Mucosa of stomach (tissue), 1 donor: ENCODE data around the gene G6PD.

Experiments used
- H3K27me3 ChIP-seq: one replicate; pipeline ENCODE4 v1.7.0; 2013; ENCODE audit warnings: mild to moderate bottlenecking, low read length; ENCODE audit not compliant: control insufficient read depth, insufficient read depth
- H3K36me3 ChIP-seq: one replicate; pipeline ENCODE4 v1.7.0; 2013; ENCODE audit warnings: low read length; ENCODE audit not compliant: control insufficient read depth, insufficient read depth
- H3K4me1 ChIP-seq: one replicate; pipeline ENCODE4 v1.7.0; 2013; ENCODE audit warnings: mild to moderate bottlenecking, low read length; ENCODE audit not compliant: control insufficient read depth, insufficient read depth
- H3K4me3 ChIP-seq: one replicate; pipeline ENCODE4 v1.7.0; 2013; ENCODE audit warnings: low read length
- H3K9ac ChIP-seq: one replicate; pipeline ENCODE4 v1.7.0; 2013; ENCODE audit warnings: mild to moderate bottlenecking, low read length, moderate library complexity
- H3K9me3 ChIP-seq: one replicate; pipeline ENCODE4 v1.7.0; 2013; ENCODE audit warnings: mild to moderate bottlenecking, low read length, moderate library complexity; ENCODE audit not compliant: control insufficient read depth
- donor health status: Pancreatic carcinoma.

G6PD gene

DNA sequence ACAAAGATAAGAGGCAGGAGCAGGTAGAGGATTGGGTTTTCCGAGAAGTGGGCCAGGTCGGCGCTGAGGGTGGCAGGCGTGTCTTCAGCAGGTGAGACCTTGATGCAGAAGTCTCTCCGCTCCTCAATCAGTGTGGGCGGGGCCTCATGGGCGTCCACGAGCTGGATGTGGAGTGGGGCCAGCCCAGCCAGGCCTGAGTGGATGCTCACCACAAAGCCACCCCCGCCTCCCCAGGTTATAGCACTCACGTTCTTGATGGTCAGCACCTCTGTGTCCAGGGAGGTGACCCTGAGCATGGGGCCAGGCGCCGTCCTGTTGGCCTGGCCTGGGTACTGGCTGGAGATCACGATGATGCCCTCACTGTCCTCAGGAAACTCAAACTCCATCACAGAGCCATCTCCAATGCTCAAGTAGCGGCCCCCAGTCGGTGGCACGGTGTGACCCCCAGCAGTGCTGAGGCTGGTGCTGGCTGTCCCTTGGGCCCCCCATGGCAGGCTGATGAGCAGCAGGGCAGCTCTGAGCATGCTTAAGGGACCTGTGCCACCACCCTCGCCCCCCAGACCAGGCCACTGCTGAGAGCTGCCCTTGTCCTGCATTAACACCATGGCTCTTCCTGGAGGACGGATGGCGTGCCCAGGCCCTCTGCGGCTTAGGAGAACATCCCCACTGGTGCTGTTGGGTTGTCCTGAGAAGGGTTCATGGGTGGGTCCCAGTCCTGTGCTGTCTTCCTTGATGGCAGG is 58.1 kb downstream of the G6PD start:
- no peak overlapping the region for H3K4me3 ChIP-seq
- no peak overlapping the region for H3K9ac ChIP-seq
- peaks cover 24% of the 10 kb centered on the region for H3K4me1 ChIP-seq
- H3K36me3 ChIP-seq, result no peaks in the 10 kb centered on the region
- no peaks in the 10 kb centered on the region for H3K9me3 ChIP-seq
- no peaks in the 10 kb centered on the region for H3K27me3 ChIP-seq

DNA sequence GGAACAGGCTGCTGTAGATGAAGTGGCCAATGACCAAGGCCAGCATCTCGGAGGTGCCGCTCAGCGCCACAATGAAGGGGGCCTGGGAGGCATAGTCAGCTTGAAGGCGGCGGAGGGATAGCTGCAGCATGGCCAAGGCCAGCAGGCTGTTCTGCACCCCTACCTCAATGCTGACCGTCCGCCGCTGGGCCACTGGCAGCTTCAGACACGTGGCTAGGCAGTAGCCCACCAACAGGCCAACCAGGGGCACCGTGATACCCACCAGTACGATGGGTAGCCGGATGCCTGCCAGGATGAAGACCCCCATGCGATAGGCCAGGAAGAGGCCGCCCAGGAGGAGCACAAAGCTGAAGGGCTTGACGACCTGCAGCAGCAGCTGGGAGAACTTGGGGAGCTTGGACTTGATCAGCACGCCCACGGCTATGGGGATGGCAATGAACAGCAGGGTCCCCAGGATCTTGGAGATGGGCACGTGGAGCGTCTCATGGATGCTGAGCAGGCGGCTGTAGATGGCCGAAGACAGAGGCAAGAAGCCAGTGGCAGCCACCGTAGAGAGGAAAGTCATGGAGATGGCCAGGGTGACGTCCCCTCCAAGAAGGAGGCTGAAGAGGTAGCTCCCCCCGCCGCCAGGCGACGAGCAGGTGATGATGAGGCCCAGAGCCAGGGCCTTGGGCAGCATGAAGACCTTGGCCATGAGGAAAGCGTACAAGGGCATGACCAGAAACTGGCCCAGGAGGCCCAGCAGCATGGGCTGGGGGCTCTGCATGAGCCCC is 58.9 kb downstream of the G6PD start:
- Histone ChIP-seq H3K27me3 (no peaks in the 10 kb centered on the region), H3K36me3 (no peaks in the 10 kb centered on the region), H3K4me1 (peaks cover 24% of the 10 kb centered on the region), H3K4me3 (no peak overlapping the region), H3K9ac (no peak overlapping the region), H3K9me3 (no peaks in the 10 kb centered on the region)

DNA sequence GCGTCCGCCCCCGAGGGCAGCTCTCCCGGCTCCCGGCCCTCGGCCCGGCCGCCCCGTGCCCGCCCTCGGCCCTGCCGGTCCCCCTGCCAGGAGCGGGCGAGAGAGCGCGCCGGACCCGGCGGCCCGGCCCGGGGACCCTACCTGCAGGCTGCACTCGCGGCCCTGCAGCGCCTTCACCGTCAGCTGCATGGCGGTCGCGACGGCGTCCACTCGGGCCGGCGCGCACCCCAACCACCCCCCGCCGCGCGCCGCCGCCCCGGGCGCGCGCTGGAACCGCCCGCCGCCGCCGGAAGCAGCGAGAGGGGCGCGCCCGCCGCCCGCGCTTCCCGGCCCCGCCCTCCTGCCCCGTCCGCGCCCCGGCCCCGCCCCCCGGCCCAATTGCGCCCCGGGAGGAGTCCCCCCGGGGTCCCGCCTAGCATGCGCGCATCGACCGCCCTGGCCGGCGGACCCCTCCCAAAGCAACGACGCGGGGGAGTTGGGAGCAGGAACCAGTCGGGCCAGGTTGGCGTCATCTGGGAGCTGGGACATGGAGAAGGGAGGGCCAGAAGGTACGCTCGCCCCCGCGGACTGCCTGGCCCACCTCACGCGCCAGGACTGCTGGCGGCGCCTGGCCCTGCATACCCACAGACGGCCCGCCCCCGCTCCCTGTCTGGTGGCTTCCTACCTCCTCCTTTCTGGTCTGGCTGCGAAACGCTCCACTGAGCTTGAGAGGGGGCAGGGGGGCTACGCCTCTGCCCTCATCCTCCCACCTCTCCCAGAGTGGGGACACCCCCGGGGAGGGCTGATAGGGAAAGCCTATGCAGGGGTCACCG is 60.0 kb downstream of the G6PD start, which contains the start of gene UBL4A:
Gene UBL4A, minus strand, starts transcription at position 220 of the 812 bp plus-strand sequence. Its CDS starts 31 bp downstream, at position 189.
- no peaks in the 10 kb centered on the region for H3K36me3 ChIP-seq
- H3K9me3 ChIP-seq, result no peaks in the 10 kb centered on the region
- H3K27me3 ChIP-seq, result no peaks in the 10 kb centered on the region
- H3K4me3 ChIP-seq, result peak within 1 kb of the TSS; percentile 36
- peak within 1 kb of the TSS; percentile 59 for H3K9ac ChIP-seq
- H3K4me1 ChIP-seq, result peaks cover 24% of the 10 kb centered on the region

DNA sequence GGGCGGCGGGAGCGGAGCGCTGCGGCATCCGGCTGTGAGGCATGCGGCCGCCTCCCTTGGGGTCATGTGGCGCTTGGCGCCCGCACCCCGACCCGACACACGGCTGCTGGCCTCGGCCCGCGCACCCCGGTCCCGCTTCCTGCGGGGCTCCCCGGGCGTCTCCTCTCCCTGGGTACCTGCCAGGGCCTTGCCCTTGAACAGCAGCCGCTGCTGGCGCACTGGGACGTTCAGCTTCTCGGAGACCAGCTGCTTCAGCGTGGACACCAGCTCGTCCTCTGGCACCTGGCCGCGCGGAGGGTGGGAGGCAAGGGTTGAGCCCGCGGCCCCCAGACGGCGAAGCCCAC is 60.6 kb downstream of the G6PD start:
- H3K36me3 ChIP-seq, result no peaks in the 10 kb centered on the region
- no peaks in the 10 kb centered on the region for H3K27me3 ChIP-seq
- H3K9me3 ChIP-seq, result no peaks in the 10 kb centered on the region
- peak overlapping the region; percentile 36 for H3K4me3 ChIP-seq
- peak overlapping the region; percentile 59 for H3K9ac ChIP-seq
- H3K4me1 ChIP-seq, result peaks cover 24% of the 10 kb centered on the region

DNA sequence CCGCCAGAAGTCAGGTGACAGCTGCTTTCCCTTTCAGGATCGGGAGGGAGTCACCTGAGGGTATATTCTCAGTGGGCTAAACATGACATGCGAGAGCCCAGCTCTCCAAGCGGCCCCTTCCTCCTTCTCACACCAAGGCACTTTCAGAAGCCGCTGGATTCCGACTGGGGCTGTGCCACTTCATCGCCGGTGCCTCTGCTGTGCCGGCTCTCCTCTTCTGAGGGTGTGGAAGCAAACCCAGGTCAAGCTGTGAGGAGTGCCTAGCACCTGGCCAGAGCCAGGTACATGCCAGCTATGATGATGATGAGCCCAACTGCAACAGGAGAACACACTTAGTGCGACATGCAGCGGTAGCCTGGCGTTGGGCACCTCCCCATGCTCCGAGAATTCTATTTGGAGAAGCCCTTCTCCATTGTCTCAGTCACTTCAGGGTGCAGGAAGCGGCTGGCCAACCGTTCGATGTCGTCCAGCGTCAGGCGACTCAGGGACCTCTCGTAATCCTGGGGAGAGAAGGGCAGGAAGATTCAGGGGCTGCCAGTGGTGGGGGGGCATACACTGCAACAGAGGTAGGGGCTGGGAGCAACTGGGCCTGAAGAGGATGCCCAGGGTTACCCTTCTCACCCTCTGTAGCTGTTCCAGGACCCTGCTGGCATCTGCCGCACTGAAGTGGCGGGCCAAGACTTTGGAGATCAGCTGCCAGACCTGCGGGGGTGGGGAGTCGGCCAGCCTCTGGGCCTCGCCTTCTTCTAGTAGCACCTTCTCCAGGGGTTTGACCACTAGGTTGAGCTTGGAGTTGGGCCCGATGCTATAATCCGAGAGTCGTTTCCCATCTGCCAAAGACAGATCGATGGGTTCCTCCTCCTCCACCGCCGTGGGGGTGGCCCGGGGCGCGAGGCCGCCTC is 61.2 kb downstream of the G6PD start:
- H3K9ac ChIP-seq, result peak overlapping the region; percentile 59
- no peaks in the 10 kb centered on the region for H3K36me3 ChIP-seq
- H3K9me3 ChIP-seq, result no peaks in the 10 kb centered on the region
- H3K4me1 ChIP-seq, result peaks cover 24% of the 10 kb centered on the region
- H3K4me3 ChIP-seq, result peak overlapping the region; percentile 36
- no peaks in the 10 kb centered on the region for H3K27me3 ChIP-seq

DNA sequence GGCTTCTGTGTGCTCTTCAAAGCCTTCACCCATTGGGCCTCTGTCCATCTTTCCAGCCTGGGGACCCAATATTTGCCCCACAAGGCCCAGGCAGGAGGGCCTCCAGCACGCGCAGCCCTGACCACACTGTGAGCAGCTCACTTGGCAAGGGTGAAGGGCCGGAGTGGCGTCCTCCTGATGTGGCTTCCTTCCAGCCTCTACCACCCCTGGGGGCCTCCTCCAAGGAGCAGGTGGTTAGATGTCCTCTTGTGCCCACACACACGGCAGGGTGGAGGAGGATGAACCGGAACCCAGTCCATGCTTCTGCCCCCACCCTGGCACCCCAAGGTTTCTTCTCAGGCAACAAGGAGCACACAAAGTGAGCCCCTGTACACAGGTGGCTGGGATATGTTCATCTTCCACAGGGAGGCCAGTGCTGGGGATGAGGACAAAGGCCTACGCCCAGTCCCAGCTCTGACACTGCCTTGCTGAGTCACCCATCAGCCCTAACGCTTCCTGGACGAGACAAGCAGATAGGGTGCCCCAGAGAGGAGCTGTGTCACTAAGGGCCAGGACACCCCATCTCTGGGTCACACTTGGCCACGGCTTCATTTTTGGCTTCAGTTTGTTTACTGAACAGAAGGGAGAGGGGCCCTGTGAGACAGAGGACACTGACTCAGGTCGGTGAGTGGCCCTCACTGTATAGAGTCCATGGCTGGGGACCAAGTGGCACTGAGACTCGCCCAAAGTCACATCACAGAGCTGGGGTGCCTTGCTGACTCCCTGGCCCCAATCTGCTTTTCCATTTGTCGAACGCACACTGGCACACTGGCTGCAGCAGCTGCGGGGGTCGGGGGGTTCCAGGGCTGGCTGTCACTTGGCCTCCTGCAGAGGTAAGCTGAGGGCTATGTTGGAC is 62.1 kb downstream of the G6PD start:
- H3K36me3 ChIP-seq, result no peaks in the 10 kb centered on the region
- H3K9ac ChIP-seq, result no peak overlapping the region
- peaks cover 25% of the 10 kb centered on the region for H3K4me1 ChIP-seq
- no peaks in the 10 kb centered on the region for H3K9me3 ChIP-seq
- H3K27me3 ChIP-seq, result no peaks in the 10 kb centered on the region
- no peak overlapping the region for H3K4me3 ChIP-seq

DNA sequence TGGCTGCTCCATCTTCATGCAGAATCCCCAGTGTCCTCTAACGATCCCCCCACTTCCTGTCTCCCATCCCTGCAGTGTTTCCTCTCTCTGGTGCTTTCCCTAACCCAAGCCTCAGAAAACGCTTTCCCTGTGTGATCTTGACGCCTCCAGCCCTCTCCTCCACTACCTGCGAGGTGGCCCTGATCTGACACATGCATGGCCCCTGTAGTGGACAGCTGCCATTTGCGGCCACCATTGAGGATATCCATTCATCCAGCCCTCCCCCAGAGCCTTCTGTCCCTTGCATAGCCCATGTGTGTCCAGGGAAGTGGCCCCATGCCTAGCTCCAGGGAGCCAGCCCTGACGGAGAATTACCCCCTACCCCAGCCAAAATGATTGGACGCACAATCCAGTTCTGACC is 63.3 kb downstream of the G6PD start:
- no peaks in the 10 kb centered on the region for H3K36me3 ChIP-seq
- no peaks in the 10 kb centered on the region for H3K27me3 ChIP-seq
- H3K4me3 ChIP-seq, result no peak overlapping the region
- H3K9ac ChIP-seq, result no peak overlapping the region
- H3K9me3 ChIP-seq, result no peaks in the 10 kb centered on the region
- H3K4me1 ChIP-seq, result peaks cover 23% of the 10 kb centered on the region

DNA sequence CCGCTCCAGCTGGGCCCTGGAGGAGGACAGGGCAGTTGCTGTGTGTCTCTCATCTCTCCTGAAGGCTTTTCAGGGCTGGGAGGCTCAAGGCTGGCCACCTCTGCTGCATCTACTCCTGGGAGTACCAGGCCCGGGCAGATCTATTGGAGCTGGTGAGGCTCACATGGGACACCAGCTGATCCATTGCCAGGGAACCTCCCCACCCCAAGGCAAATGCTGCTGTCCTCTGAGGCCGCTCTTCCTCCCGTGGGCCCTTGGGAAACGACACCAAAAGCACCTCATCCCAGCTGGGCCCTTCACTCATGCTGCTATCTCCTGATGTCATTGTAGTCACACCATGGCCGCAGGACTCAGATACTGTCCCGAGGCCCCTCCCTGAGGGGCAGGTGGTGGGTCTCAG is 63.9 kb downstream of the G6PD start:
- Histone ChIP-seq H3K9me3 (no peaks in the 10 kb centered on the region), H3K4me1 (peaks cover 25% of the 10 kb centered on the region), H3K4me3 (no peak overlapping the region), H3K9ac (no peak overlapping the region), H3K27me3 (no peaks in the 10 kb centered on the region), H3K36me3 (no peaks in the 10 kb centered on the region)

DNA sequence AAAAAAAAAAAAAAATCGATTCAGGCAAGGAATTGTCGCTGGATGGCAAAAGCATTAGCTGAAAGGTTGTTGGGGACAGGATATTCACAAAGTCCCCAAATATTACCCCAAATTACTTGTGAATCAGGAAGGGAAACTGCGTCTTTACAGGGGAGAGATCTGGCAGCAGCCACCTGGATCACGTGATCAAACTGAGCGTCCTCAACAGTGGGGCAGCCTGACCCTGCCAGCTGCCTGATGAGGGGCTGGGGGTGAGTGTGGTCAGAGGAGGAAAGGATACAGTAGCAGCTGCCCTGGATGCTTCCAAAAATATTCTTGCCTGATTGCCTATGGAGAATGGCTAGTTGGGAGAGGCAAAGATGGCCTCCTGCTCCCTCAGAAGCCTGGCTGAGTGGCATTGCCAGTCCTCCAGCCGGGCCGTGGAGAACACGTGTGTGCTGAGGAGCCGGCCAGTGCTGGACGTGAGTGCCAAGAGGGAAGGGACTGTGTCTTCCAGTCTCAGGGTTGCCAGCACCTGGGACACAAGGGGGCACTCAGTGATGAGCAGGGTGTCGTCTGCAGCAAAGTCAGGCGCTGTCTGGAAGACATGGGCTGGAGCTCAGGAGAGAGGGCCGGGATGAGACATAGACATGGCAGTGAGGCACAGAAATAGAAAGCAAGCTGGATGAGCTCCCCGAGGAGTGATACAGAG is 64.6 kb downstream of the G6PD start:
- Histone ChIP-seq H3K9me3 (no peaks in the 10 kb centered on the region), H3K36me3 (no peaks in the 10 kb centered on the region), H3K4me3 (no peak overlapping the region), H3K9ac (no peak overlapping the region), H3K27me3 (no peaks in the 10 kb centered on the region), H3K4me1 (peaks cover 25% of the 10 kb centered on the region)
